Posterior vena cava (tissue), 2 donors: ENCODE results near the gene F11. TPM values are rescaled to one million over a fixed set of nuclear protein-coding genes. Genes with fewer than 3 reads are reported as not detected.
"Not testable (repeated sequence)": the region's sequence is repeated elsewhere in the genome, so short reads cannot be mapped to it uniquely, and the experiment has no call there.

Source experiments
- DNase-seq: peaks from one replicate; pipeline ENCODE4 v3.0.0-alpha.2; 2020; ENCODE audit warnings: low spot score
- intact Hi-C, 2 donors: fragments of 100-400 bp; cut with DNase I; formaldehyde crosslinking; loops; one replicate each; pipeline versions ENCODE4 v1.14.1 to v1.14.2; 2022 to 2023
- total RNA-seq, 2 donors: library from RNA; stranded (reverse); fragmentation: NEBNext Ultra II Directional; extraction: Animal tissue kit (Norgen Biotek cat#: 25700); gene quantifications; one replicate each; pipeline ENCODE4 v1.2.1, GENCODE V29; 2021
- donor health status: DM: yes; HTN: yes; CAD: no.
- donor health status: DM: yes; HTN: yes; CAD: no.

F11 gene
- total RNA-seq, 2 donors from 2014 or later = 0.74 TPM; not detected in 1

GRCh38 chr4:186248643-186249042, 17.3 kb upstream of the F11 start:
- intact Hi-C loops = no loop called here
- DNase-seq = no peak

DNA sequence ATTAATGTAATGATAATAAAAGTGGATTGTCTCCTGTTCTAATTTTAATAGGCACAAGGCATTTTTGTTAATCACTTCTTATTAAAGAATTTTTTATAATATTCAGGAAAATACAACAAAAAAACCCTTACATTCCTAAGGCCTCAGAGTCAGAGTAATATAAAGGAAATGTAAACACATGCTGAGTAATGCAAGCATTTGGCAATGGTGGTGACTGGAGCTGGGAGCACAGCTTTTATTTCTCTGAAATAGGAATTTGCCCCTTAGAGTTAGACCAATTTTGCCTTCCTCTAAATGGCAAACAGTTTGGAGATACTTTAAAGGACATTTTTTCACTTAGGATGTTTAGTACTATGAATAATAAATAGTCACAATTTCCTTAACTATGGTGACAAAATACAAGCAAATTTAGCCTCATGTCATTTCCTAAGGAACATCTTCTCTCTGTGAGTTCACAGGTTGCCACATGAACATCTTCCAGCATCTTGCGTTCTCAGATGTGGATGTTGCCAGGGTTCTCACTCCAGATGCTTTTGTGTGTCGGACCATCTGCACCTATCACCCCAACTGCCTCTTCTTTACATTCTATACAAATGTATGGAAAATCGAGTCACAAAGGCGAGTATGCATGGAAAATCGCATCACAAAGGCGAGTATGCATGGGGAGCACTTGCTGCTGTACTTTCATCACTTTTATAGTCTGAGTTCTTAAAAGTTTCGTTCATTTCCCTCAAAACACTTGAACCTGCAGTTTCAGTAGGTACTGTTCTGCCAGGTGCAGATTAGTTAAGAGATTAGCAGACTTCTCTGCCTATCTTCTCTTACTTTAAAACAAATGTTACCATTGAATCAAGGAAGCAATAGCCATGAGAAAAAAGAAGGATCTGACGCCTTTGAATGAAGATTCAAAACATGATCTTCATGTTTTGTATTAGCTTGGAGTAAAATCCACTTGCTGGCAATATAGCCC, 15.9 kb upstream of the F11 start:
- intact Hi-C loops = no loop called here

DNA sequence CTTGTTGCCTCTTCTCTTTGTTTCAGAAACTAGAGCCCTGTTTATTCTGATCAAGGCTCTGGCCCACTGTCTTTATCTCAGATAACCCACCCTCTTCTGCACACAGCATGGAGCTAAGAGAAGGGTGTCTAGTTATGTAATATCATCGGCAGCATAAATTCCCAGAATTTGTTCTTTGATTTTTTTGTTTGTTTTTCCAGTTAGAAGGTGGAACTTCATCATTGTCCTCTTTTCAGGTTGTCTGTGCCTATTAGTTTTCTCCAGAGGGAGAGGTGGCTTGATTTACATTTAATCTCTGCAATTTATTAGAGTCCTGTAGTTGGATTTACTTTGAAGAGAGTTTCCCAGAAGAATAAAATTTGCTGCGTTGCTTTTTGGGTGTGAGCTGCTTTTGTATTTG, 15.2 kb upstream of the F11 start:
- intact Hi-C loops = no loop called here
- no peak for DNase-seq

More for the DNA sequence above, 15.9 kb upstream of the F11 start:
- no peak for DNase-seq

GRCh38 chr4:186255122-186255521, 10.9 kb upstream of the F11 start:
- intact Hi-C loops = no loop called here
- DNase-seq = no peak

DNA sequence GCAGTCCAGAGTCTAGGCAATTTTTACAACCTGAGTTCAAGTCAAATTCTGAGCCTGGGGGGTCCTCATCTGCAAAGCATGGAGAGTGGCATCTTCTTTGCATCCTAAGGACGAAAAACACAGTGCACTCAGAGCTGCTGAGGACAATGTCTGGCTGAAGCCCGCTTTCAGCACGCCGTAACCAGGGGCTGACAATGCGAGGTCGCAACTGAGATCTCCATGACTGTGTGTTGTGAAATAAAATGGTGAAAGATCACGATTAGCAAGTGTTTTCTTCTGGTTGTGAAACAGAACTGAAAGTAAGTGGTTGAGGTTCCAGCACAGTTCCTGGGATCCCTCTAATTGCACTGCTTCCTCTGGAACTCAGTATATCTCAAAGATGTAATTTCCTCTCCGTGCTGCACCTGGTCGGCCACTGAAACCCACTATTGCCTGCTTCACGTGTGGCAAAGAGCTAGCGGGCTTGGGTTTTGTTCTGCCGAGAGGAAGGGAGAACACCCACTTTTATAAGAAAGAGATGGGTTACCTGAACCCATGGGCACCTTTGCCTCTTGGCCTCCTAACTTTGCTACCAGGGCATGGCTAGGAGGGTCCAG, 7.7 kb upstream of the F11 start:
- intact Hi-C loops = no loop called here
- DNase-seq = no peak

DNA sequence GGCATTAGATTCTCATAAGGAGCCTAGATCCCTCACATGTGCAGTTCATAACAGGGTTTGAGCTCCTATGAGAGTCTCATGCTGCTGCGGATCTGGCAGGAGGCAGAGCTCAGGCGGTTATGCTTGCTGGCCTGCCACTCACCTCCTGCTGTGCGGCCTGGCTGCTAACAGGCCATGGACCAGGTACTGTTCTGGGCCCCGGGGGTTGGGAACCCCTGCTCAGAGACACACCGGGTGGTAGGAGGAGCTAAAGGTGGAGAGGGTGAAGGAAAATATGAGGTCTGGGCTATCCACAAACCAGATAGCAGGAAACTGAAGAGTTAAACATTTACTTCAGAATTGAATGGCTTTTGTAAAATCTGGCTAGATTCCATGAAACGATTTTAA, 5.9 kb upstream of the F11 start:
- DNase-seq = no peak
- intact Hi-C loops = no loop called here

DNA sequence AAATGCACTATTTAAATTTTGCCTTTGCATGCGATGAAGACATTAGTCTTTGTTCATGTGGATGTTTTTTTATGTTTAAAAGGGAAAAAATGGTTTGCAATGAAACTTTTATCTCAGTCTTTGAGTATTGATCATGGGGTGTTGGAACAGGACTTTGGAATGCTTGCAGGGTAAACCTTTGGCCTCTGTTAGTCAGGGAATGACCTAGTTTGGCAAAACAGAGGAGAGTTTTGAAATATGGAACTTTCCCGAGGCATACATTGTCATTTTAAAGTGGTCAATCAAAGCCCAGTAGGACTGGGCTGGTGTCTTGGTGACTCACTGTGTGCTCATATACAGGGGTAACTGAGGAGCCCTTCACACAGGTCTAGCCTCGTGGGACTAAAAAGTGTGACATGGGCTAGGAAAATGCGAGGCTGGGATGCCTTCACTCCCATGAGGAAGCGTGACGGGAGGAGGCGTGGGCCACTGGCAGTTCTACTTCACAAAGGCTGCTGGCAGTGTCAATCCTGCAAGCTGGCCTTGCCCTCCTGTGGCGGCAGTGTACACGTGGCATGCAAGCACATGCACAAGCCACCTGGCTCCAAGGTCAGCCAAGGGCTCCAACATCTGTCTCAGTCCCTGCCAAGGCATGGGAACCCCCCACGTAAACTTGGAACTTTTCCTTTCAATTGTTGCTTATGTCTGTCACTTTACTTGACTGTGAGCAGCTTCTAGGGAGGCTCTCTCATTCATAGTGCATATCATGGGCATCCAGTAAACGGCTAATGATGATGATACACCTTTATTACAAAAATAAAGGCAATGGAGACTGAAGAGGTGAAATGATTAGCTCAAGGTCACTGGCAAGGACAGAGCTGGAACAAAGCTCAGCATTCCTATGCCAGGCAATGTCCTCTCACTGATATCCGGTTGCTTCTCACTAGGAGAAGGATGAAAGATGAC, 5.2 kb upstream of the F11 start:
- intact Hi-C loops = no loop called here
- no peak for DNase-seq

DNA sequence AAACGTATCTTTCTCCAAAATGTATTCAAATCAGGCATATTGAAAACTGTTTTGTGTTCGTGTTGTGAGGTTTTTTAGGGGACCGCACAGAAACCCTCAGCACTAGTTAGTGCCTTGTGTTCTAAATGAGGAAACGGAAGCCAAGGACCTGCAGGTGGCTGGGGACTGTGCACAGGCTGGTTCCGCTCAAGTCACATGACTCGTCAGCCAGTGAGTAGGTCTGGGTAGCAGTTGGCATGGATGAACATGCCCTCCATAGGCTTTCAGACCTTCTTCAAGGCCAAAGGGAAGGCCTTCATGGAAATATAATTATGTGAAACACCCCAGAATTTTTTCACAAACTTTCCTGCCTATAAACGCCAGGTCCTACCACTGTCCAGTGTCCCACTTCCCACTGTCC, 1.3 kb upstream of the F11 start:
- intact Hi-C loops = no loop called here
- no peak for DNase-seq

DNA sequence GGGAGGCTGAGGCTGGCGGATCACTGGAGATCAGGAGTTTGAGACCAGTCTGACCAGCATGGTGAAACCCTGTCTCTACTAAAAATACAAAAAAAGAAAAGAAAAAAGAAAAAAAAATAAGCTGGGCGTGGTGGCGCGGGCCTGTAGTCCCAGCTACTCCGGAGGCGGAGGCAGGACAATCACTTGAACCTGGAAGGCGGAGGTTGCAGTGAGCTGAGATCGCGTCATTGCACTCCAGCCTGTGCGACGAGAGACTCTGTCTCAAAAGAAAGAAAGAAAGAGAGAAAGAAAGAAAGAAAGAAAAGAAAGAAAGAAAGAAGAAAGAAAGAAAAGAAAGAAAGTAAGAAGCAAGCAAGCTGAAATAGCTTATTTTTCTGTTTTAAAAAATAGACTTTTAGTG, 739 bp upstream of the F11 start:
- intact Hi-C loops, DNase-seq: not testable (repeated sequence)

DNA sequence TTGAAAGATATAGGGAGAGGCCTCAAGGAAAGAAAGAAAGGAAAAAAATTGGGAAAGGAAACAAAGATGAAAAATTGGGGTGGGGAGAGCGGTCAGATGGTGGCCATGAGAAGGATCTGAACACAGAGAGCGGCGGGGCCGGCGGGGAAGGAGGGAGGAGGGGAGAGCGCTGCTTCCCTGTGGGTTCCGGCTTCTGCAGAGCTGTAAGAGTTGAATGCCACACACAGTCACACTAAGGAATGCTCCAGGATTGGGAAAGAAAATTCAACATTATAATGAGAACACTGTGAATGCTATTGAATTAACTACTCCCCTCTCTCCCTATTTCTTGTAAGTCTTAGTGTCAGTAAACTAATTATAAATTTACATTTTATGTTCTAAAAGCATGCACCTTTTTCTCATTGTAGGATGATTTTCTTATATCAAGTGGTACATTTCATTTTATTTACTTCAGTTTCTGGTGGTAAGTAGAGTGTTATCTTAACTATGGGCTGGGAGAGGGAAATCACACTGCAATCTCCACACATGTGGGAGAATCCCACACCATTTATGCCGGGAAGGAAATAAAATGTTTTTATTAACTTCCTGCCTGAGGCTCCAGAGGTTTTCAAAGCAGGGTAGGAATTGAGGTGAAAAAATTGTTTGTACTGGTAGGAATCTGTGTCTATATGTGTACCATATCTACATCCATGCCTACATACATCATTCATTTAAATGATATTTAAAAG, 904 bp downstream of the F11 start:
- DNase-seq = no peak

DNA sequence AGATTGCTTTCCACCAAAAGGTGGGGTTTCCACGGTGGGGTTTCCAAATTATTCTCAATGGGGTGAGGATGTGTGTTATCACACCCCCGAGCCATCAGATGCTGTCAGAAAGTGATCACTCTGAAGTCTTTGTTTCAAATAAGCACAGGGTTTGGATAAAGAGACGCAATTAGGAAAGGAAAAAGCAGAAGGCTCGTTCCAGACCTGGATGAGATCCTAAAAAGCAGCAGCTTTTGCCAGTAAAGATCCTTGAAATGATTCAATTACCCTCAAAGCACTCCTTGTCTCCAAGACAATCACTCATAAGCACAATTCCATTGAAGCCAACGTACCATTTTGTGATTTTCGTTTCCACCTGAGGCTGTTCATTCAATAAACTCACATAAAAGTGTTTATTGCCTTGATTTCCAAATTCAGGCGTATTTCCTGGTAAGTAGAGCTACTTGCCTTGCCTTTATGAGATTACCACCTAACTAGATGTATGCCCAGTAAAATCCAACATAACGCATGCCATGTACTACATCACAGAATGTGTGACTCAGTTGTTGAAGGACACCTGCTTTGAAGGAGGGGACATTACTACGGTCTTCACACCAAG, 5.2 kb downstream of the F11 start:
- intact Hi-C loops = no loop called here

More for the DNA sequence above, 904 bp downstream of the F11 start:
- intact Hi-C loops = no loop called here

DNA sequence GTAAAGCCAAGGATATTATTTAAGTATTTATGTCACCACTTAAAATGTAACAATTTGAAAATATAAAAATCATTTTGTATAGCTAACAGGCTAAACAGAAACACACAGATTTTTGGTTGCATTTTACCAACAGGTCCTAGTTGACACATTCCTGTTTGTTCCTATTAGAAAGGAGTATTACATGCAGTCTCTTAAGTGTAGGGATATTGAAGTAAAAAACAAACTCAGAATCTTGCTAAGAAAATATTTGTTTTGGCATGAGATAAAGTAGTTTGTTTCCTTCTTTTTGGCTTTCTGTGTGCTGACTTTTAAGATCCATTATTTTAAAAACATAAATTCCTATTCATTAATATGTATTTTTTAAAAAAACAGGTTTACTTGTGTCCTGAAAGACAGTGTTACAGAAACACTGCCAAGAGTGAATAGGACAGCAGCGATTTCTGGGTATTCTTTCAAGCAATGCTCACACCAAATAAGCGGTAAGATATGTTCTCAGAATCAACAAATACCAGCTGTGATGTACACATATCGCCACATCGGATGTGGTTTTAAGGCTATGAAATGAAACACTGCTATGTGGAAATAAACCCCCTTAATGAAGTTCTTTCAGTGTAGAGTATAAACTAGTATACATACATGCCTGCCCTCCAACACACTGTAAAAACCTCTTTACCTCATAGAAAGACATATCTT, 6.9 kb downstream of the F11 start:
- no peak for DNase-seq
- intact Hi-C loops = no loop called here

More for the DNA sequence above, 5.2 kb downstream of the F11 start:
- DNase-seq = no peak

DNA sequence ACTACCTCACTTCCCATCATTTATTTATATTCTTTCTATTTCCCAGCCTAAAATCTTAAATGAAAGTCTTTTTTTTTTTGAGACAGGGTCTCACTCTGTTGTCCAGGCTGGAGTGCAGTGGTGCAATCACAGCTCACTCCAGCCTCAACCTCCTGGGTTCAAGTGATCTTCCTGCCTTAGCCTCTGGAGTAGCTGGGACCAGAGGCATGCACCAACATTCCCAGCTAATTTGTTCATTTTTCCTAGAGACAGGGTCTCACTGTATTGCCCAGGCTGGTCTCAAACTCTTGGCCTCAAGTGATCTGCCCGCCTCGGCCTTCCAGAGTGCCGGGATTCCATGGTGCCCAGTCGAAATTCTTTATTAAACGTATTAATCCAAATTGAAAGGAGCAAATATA, 7.4 kb downstream of the F11 start:
- intact Hi-C loops, DNase-seq: not testable (repeated sequence)

DNA sequence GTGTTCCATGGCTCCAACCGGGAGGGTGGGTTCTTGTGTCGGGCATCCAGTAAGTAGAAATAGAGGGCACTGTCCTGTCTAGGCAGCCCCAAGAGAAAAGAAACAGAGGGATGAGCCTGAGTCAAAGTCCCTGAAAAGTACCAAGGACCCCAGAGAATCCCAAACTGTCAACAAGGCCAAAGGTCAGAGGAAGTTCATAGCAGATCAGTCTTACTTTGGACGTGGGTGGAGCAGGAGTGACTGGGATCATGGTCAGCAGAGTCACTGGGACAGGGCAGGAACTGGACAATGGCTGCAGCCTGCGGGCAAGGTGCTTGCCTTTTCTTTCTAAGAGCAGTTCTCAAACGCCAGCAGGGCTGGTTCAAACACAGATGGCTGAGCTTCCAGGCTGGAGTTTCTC, 17.3 kb downstream of the F11 start:
- no peak for DNase-seq
- intact Hi-C loops = loop anchor here in 1 of 2 donors (10.0 kb wide), 1 partner anchor 1851 kb away; the partner anchor contains the start of gene TRIML1

- intact Hi-C loops = loop anchor here in 1 of 2 donors (10.0 kb wide), 1 partner anchor 1850 kb away; the partner anchor contains the start of gene TRIML1
- DNase-seq = no peak
Measured at GRCh38 chr4:186285147-186285546, 19.2 kb downstream of the F11 start.

DNA sequence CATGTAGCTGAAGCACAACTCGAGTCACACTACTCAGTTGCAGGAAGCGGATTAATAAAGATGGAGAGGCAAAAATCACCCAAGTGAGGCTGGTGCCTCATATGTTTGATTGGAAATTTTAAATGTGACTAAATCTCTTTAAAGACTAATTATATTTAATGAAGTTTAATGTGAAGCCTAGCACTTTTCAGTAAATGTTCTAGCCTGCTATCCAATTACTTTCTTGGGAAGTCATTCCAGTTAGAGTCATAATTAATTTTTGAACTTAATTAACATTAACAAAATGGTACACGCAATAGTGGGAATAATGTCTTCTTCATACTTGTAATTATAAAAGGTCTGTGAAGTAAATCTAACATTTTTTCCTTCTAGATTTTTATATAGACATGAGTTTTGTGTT, 20.6 kb downstream of the F11 start:
- intact Hi-C loops = loop anchor here in 1 of 2 donors (10.0 kb wide), 1 partner anchor 1848 kb away; the partner anchor contains the start of gene TRIML1
- DNase-seq = no peak

DNA sequence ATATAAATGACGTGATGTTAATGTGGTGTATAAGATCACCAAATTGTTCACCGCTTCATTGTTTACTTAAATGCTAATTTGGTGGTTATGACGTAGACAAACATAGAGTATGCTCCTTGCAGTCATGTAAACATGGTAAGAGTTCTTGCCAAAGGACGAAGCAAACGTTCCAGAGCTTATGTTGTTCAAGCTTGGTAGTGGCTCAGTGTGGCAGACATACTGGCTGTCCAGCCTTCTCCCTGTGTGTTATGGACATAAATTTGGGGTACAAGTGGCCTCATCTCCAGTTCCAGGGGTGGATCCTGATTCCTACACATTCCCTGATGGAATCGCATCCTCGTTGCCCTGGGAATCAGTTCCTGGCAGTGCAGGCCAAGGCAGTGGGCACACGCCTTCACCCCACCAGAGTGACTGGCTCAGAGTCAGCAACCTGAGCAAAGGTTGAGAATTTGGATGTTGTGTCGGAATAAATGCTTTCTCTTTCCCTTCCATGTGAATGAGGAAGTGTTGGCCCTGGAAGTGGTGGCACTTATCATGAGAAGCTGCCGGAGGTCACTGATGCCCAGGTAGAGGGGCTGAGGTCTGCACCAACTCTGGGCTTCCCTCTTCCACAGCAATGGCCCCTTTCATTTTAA, 25.4 kb downstream of the F11 start:
- intact Hi-C loops = loop anchor here in 1 of 2 donors (10.0 kb wide), 1 partner anchor 293 kb away; no protein-coding TSS in a partner anchor

More for the DNA sequence above, 25.4 kb downstream of the F11 start:
- no peak for DNase-seq
